Stimulated activated memory B cell treated with anti-CD40 and anti-IgM and Interleukin-4, amounts not matched to agents 10 μg/mL and 1 μg/mL and 100 μg/mL, for 72 hours (primary cell): ENCODE measurements around the gene ZC3H11A.
A peak's percentile ranks its signal among the peaks of the same experiment; 100 is the strongest.
"Not testable (repeated sequence)": the region's sequence is repeated elsewhere in the genome, so short reads cannot be mapped to it uniquely, and the experiment has no call there.

Experiments used
- ATAC-seq: fragments of 150-1000 bp; cut with Tn5 transposase; 2 replicates; pipeline ENCODE4 v1.10.0; 2021
- H3K27ac Mint-ChIP-seq: one replicate; pipeline ENCODE4 v1.8.0; 2022; ENCODE audit warnings: mild to moderate bottlenecking, mixed read lengths
- H3K27me3 Mint-ChIP-seq: one replicate; pipeline ENCODE4 v1.8.0; 2022; ENCODE audit warnings: mixed read lengths
- H3K36me3 Mint-ChIP-seq: one replicate; pipeline ENCODE4 v1.8.0; 2022; ENCODE audit warnings: mixed read lengths
- H3K4me1 Mint-ChIP-seq: one replicate; pipeline ENCODE4 v1.8.0; 2022; ENCODE audit warnings: mixed read lengths
- H3K4me3 Mint-ChIP-seq: one replicate; pipeline ENCODE4 v1.8.0; 2022; ENCODE audit warnings: mild to moderate bottlenecking, moderate library complexity, mixed read lengths
- H3K9me3 Mint-ChIP-seq: one replicate; pipeline ENCODE4 v1.8.0; 2022; ENCODE audit warnings: mixed read lengths

ZC3H11A gene

DNA sequence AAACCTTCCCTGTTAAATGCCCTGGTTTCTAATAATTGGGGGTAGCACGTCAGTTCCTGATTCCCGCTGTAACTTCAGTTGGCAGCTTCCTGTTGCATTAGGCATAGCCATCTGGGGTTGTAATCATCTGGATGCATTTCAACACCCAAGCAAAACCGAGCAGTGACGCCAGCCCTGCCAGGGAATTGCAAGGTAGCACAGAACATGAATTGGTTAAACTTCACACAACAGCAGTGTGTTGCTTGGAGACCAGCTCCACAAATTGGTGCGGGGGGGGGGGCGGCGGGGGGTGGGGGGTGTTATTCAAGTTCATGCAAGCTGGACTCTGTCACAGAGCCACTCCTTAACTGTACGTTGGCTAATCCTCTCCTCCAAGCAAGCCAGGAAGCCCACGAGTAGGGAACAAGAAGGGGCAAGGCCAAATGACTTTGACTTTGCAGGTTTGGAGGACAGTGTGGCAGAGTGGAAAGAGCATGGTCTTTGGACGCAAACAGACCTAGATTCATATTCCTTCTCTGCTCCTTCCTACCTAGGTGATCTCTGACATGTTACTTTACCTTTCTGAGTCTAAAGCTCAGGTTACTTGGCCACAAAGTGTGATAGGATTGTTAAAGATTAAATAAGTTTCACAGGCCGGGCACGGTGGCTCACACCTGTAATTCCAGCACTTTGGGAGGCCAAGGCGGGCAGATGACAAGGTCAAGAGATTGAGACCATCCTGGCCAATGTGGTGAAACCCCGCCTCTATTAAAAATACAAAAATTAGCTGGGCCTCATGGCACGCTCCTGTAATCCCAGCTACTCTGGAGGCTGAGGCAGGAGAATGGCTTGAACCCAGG is 25.7 kb upstream of the ZC3H11A start:
- Mint-ChIP-seq H3K9me3 (no peaks in the 10 kb centered on the region), H3K27ac (peak overlapping the region; percentile 79), H3K27me3 (no peaks in the 10 kb centered on the region), H3K4me1 (peaks cover 32% of the 10 kb centered on the region), H3K36me3 (peaks cover 54% of the 10 kb centered on the region), H3K4me3 (no peak overlapping the region)
- no peak for ATAC-seq

DNA sequence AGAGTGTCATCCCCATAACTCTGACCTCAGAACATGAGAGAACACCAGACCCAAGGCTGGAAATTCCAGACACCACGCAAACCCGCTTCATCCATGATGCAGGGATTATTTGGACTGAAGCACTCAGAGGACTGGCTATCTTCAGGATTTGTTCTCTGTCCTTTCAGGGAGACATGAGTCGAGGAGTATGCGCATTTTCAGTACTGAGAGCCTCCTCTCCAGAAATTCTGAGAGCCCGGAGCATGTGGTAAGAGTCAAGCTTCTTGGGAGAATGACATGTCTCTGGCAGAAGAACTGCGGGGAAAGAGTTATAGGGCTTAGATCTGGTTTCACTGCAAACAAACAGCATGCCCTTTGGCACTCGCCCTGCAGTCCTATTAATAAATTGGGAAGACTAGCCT is 23.5 kb upstream of the ZC3H11A start:
- no peak for ATAC-seq
- H3K9me3 Mint-ChIP-seq: no peaks in the 10 kb centered on the region
- H3K27ac Mint-ChIP-seq: peak overlapping the region; percentile 30
- peaks cover 72% of the 10 kb centered on the region for H3K36me3 Mint-ChIP-seq
- H3K4me1 Mint-ChIP-seq: peaks cover 47% of the 10 kb centered on the region
- H3K27me3 Mint-ChIP-seq: no peaks in the 10 kb centered on the region
- no peak overlapping the region for H3K4me3 Mint-ChIP-seq

DNA sequence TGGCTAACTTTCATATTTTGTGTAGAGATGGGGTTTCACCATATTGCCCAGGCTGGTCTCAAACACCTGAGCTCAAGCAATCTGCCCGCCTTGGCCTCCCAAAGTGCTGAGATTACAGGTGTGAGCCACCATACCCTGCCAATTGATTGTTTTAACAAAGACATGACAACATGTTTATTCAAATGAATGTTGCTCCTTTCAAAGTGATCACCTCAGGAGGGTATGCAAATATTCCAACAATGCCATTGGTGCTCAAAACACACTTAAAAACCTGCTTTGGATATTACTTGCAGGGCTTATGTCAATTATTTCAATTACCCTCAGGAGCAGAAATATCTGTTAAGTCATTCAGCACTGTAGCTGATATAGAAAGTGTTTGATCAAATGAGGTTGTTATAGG is 22.6 kb upstream of the ZC3H11A start:
- ATAC-seq: no peak
- H3K36me3 Mint-ChIP-seq: peaks cover 73% of the 10 kb centered on the region
- no peaks in the 10 kb centered on the region for H3K9me3 Mint-ChIP-seq
- no peak overlapping the region for H3K4me3 Mint-ChIP-seq
- peaks cover 48% of the 10 kb centered on the region for H3K4me1 Mint-ChIP-seq
- H3K27ac Mint-ChIP-seq: no peak overlapping the region
- no peaks in the 10 kb centered on the region for H3K27me3 Mint-ChIP-seq

DNA sequence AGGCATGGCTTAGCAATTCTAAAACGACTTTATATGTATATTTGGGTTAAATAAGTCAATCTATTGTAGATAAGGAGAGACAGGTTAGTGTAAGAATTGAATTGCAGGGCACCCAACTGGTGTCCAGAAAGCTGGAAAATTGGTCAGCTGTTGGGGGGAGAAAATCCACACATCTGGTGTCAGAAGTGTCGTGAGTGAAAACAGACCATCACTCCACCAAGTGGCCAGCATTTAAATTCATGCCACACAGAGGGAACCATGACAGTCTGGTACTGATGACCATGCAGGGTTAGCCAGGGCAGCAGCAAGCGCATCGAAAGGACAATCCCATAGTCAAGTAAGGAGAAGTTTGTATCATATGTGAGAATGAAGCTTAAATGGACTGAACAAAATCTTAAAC is 18.8 kb upstream of the ZC3H11A start:
- ATAC-seq: peak; percentile 47
- Mint-ChIP-seq H3K9me3 (no peaks in the 10 kb centered on the region), H3K4me1 (peaks cover 32% of the 10 kb centered on the region), H3K4me3 (no peak overlapping the region), H3K27ac (peak overlapping the region; percentile 13), H3K27me3 (no peaks in the 10 kb centered on the region), H3K36me3 (peaks cover 39% of the 10 kb centered on the region)

DNA sequence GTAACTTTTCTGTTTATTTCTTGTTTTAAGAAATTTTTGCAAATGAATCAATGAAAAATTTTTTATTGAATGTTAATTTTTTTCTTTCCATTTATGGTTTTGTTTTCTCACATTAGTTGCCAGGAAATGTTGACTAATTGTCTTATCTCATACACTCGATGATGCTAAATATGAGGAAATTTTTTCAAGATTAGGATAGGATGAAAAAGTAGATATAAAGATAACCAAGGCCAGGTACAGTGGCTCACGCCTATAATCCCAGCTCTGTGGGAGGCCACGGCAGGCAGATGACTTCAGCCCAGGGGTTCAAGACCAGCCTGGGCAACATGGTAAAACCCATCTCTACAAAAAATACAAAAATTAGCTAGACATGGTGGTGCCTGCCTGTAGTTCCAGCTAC is 17.8 kb upstream of the ZC3H11A start:
- H3K27me3 Mint-ChIP-seq: no peaks in the 10 kb centered on the region
- no peak for ATAC-seq

DNA sequence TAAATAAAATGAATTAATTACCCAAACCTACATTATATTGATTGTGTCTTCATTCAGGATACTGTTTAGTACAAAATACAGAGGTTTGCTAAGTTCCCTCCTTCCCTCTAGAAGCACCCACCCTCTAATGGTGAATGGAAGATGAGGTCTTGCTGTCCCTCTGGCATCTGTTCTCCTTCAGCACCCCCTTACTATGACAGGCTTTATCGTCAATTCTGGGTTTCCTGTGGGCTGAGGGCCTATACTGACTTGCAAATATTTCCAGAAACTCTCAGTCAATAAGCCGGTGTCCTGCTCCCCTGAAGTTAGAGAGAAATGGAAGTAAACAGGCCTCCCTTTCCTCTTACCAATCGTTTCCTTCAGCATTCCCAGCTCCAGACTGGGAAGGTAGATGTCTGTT is 17.3 kb upstream of the ZC3H11A start:
- H3K4me3 Mint-ChIP-seq: no peak overlapping the region
- H3K36me3 Mint-ChIP-seq: peaks cover 32% of the 10 kb centered on the region
- no peaks in the 10 kb centered on the region for H3K9me3 Mint-ChIP-seq
- H3K27ac Mint-ChIP-seq: no peak overlapping the region
- H3K4me1 Mint-ChIP-seq: peaks cover 32% of the 10 kb centered on the region
- no peaks in the 10 kb centered on the region for H3K27me3 Mint-ChIP-seq
- ATAC-seq: no peak

More for the DNA sequence above, 17.8 kb upstream of the ZC3H11A start:
- H3K9me3 Mint-ChIP-seq: no peaks in the 10 kb centered on the region
- peaks cover 32% of the 10 kb centered on the region for H3K4me1 Mint-ChIP-seq
- H3K4me3 Mint-ChIP-seq: no peak overlapping the region
- H3K36me3 Mint-ChIP-seq: peaks cover 32% of the 10 kb centered on the region
- H3K27ac Mint-ChIP-seq: no peak overlapping the region

DNA sequence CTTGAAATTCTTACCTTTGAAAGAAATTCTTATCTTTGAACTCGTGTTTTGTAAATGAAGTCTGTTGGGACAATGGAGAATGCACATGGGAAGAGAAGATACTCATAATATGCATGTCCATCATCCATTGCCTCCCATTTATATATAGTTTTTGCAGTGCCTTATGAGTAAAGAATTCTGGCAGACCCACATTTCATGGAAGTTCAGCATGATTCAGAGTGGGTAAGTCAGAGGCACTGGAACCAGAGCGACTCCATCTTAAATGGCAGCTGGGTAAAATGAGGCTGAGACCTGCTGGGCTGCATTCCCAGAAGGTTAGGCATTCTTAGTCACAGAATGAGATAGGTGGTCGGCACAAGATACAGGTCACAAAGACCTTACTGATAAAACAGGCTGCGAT is 16.6 kb upstream of the ZC3H11A start:
- Mint-ChIP-seq H3K36me3 (peaks cover 29% of the 10 kb centered on the region), H3K27me3 (no peaks in the 10 kb centered on the region), H3K9me3 (no peaks in the 10 kb centered on the region), H3K27ac (no peak overlapping the region), H3K4me3 (no peak overlapping the region), H3K4me1 (peaks cover 30% of the 10 kb centered on the region)
- ATAC-seq: no peak

DNA sequence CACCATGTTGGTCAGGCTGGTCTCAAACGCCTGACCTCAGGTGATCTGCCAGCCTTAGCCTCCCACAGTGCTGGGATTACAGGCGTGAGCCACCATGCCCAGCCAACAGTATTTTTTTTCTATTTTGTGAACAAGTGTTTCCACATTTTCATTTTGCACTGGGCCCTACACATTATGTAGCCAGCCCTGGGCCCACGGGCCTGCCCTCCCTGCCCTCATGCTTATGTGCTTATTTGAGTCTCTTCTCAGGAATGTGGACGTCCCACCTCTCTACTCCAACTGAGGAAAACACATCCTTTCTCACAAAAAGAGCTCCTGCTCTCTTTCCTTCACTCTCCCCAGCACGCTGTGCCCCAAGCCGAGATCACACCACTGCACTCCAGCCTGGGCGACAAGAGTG is 13.5 kb upstream of the ZC3H11A start:
- H3K9me3 Mint-ChIP-seq: no peaks in the 10 kb centered on the region
- no peak overlapping the region for H3K4me3 Mint-ChIP-seq
- H3K27me3 Mint-ChIP-seq: no peaks in the 10 kb centered on the region
- no peak for ATAC-seq
- peaks cover 5% of the 10 kb centered on the region for H3K36me3 Mint-ChIP-seq
- H3K27ac Mint-ChIP-seq: no peak overlapping the region
- H3K4me1 Mint-ChIP-seq: peaks cover under 1% of the 10 kb centered on the region

DNA sequence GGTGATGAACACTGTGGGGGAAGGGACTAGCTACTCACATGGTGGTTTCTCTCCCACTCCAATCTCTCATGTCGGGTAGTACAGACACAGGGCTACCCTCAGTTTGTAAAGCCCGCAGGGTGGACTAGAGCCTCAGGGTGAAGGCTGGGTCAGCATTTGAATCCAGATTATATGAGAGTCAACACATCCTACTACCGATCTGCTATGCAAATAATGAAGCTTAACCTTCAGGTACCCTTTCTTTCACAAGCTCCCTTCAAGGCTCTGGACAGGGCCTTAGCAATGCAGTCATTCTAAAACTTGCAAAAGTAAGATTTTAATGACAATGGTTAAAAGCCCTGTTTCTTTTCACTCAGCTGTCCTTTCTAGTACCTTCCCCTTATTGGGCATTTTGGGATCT is 5.5 kb upstream of the ZC3H11A start:
- Mint-ChIP-seq H3K4me3 (no peak overlapping the region), H3K27me3 (no peaks in the 10 kb centered on the region)

DNA sequence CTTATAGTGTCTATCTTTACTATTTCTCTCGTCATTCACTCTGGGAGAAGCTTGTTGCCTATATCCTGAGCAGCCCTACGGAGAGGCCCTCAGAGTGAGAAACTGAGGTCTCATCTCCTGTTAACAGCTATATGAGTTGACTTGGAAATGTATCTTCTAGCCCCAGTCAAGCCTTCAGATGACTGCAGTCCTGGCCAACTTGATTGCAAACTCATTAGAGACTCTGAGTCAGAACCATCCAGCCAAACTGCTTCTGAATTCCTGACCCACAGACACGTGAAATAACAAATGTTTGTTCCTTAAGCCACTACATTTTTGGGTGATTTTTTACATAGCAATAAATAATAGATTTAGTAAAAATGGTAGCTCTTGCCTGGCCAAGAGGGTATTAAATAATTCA is 3.9 kb upstream of the ZC3H11A start:
- Mint-ChIP-seq H3K9me3 (no peaks in the 10 kb centered on the region), H3K27me3 (no peaks in the 10 kb centered on the region), H3K4me3 (no peak overlapping the region), H3K27ac (no peak overlapping the region), H3K36me3 (no peaks in the 10 kb centered on the region), H3K4me1 (peaks cover 9% of the 10 kb centered on the region)
- no peak for ATAC-seq

More for the DNA sequence above, 5.5 kb upstream of the ZC3H11A start:
- Mint-ChIP-seq H3K36me3 (peaks cover 4% of the 10 kb centered on the region), H3K4me1 (peaks cover 4% of the 10 kb centered on the region), H3K9me3 (no peaks in the 10 kb centered on the region), H3K27ac (no peak overlapping the region)
- ATAC-seq: no peak

DNA sequence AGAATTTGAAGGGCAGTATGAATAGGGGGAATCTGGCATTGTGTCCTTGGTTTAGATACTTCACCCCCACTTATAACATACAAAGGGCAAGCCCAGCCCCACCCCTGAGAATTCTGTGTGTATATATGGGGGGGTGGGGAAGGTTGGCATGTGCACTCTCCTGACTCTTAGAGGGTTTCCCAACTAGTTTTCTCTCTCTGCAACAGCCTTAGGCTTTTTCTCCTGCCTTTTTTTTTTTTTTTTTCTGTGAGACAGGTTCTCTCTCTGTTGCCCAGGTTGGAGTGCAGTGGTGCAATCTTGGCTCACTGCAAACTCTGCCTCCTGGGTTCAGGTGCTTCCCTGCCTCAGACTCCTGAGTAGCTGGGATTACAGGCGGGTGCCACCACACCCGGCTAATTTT is 2.9 kb upstream of the ZC3H11A start:
- Mint-ChIP-seq H3K36me3 (peaks cover 5% of the 10 kb centered on the region), H3K4me3 (no peak overlapping the region), H3K27me3 (no peaks in the 10 kb centered on the region), H3K9me3 (no peaks in the 10 kb centered on the region), H3K4me1 (peaks cover 19% of the 10 kb centered on the region), H3K27ac (no peak overlapping the region)
- no peak for ATAC-seq

DNA sequence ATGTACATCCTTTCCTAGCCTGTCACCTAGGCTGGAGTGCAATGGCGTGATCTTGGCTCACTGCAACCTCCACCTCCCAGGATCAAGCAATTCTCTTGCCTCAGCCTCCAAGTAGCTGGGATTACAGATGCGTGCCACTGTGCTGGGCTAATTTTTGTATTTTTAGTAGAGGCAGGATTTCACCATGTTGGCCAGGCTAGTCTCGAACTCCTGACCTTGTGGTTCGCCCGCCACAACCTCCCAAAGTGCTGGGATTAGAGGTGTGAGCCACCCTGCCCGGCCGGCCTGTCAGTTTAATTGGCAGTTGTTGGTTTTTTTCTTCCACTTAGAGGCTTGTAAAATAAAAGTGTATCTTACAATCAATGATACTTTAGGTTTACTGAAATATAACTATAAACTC is 1.9 kb upstream of the ZC3H11A start:
- H3K27ac Mint-ChIP-seq, H3K27me3 Mint-ChIP-seq, H3K4me3 Mint-ChIP-seq, ATAC-seq, H3K9me3 Mint-ChIP-seq: not testable (repeated sequence)
- Mint-ChIP-seq H3K36me3 (peaks cover 11% of the 10 kb centered on the region), H3K4me1 (peaks cover 30% of the 10 kb centered on the region)

DNA sequence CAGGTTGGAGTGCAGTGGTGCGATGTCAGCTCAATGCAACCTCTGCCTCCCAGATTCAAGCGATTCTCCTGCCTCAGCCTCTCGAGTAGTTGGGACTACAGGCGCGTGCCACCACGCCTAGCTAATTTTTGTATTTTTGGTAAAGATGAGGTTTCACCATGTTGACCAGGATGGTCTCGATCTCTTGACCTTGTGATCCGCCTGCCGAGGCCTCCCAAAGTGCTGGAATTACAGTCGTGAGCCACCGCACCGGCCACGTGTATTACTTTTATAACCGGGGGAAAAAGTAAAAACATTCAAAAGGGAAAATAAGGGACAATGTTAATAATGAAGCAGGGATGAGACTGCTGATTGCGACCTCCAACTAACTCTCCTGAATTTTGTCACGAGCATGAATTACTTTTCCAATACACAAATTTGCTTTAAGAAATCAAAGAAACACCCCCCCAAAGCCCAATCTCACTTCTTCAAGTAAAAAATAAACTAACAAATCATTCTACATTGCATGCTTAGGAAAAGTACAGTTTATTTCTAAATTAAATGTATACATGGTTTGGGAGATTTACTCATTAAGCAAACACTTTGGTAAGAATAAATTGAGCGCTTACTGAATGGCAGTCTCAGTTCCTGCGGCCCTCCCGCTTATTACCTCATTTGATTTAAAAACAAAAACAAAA is 521 bp upstream of the ZC3H11A start:
- H3K4me3 Mint-ChIP-seq: peak overlapping the region; percentile 91
- H3K9me3 Mint-ChIP-seq: no peaks in the 10 kb centered on the region
- H3K27me3 Mint-ChIP-seq: no peaks in the 10 kb centered on the region
- peaks cover 33% of the 10 kb centered on the region for H3K4me1 Mint-ChIP-seq
- peaks cover 11% of the 10 kb centered on the region for H3K36me3 Mint-ChIP-seq
- no peak for ATAC-seq
- H3K27ac Mint-ChIP-seq: peak overlapping the region; percentile 90

DNA sequence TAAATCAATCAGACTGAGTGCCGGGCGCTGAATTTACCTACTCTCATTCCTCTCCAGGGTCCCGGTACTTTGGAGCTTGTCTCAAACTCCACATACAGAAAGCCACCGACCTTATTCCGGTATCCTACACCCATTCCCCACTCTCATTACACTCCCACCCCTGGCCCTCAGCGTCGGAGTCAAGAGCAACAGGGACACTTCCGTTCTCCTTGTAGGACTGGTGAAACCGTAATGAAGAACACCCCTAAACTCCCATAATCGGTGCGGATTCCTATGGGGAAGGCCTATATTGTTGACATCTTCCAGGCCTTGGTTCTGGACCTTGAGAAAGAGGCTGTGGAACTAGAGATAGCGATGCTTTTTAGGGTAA is 798 bp downstream of the ZC3H11A start:
- H3K9me3 Mint-ChIP-seq: no peaks in the 10 kb centered on the region
- ATAC-seq: peak; percentile 17
- H3K27ac Mint-ChIP-seq: peak overlapping the region; percentile 90
- no peaks in the 10 kb centered on the region for H3K27me3 Mint-ChIP-seq
- peaks cover 11% of the 10 kb centered on the region for H3K36me3 Mint-ChIP-seq
- peaks cover 36% of the 10 kb centered on the region for H3K4me1 Mint-ChIP-seq
- peak overlapping the region; percentile 91 for H3K4me3 Mint-ChIP-seq

DNA sequence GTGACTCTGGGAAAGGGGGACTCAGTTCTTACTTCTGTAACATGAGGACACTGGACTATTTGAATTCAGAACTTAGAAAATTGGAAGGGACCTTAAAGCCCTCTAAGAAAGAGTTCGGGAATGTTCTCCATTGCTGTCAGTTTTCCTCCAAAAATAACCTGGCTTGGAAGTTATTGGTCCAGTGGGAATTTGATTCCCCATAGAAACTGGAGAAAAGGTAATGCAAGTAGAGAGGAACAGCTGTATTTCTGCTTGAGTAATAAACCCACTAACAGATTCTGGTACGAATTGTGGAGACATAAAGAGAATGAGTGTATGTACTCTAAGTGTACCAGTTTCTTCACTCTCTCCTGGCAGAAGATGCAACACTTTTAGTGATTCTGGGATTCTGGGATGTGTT is 1.8 kb downstream of the ZC3H11A start:
- Mint-ChIP-seq H3K36me3 (peaks cover 11% of the 10 kb centered on the region), H3K27ac (no peak overlapping the region), H3K9me3 (no peaks in the 10 kb centered on the region), H3K4me1 (peaks cover 36% of the 10 kb centered on the region), H3K4me3 (peak overlapping the region; percentile 91), H3K27me3 (no peaks in the 10 kb centered on the region)
- no peak for ATAC-seq
